Panc1 (cell line): ENCODE measurements around the gene PRIMPOL. TPM values are rescaled to one million over a fixed set of nuclear protein-coding genes. Genes with fewer than 3 reads are reported as not detected.

Experiments
- ATAC-seq: fragments of 200-7000 bp; cut with Tn5 transposase; 2 replicates; pipeline ENCODE4 v1.9.1; 2020; ENCODE audit warnings: mild to moderate bottlenecking, moderate library complexity
- BruUV-seq: library from RNA; stranded (reverse); fragments of 400-500 nt; replicated peaks from 2 replicates; lab custom pipeline; 2021; lab: Mats Ljungman, UMichigan
- CTCF ChIA-PET: fragments of 300-600 bp; sonication (Branson Sonifier 250); formaldehyde crosslinking; loops from one replicate; lab custom pipeline; 2022; ENCODE audit warnings: antibody characterized with exemption; lab: Charles Lee
- POLR2A ChIA-PET: fragments of 300-600 bp; sonication (Branson Sonifier 250); formaldehyde crosslinking; loops from one replicate; lab custom pipeline; 2022; ENCODE audit warnings: antibody characterized with exemption; lab: Charles Lee
- DNase-seq: peaks from one replicate; pipeline ENCODE4 v3.0.0-alpha.2; 2010; ENCODE audit warnings: low read depth, low spot score
- H3K27ac ChIP-seq: 2 replicates; pipeline ENCODE4 v1.5.1; 2011; ENCODE audit warnings: mild to moderate bottlenecking, low read length, inconsistent platforms
- H3K27me3 ChIP-seq: fragments of 200-500 bp; sonication (Bioruptor generic); 2 replicates; pipeline ENCODE4 v1.6.0; 2014; ENCODE audit warnings: low read length, inconsistent platforms; ENCODE audit not compliant: control insufficient read depth, insufficient read depth
- H3K36me3 ChIP-seq: fragments of 200-500 bp; sonication (Bioruptor generic); 2 replicates; pipeline ENCODE4 v1.5.1; 2014; ENCODE audit warnings: inconsistent platforms, mild to moderate bottlenecking, low read length, moderate library complexity; ENCODE audit not compliant: control insufficient read depth, insufficient read depth
- H3K4me1 ChIP-seq: 2 replicates; pipeline ENCODE4 v1.5.1; 2011; ENCODE audit warnings: inconsistent platforms, mild to moderate bottlenecking, low read length, moderate library complexity; ENCODE audit not compliant: control insufficient read depth, insufficient read depth
- H3K4me3 ChIP-seq, 2 experiments: 2 replicates each; pipeline ENCODE4 v1.5.1; 2011 to 2012; ENCODE audit warnings: low read depth in 2 of 2, low read length in 2 of 2, mild to moderate bottlenecking in 2 of 2, inconsistent platforms in 1 of 2, moderate library complexity in 1 of 2
- H3K9me3 ChIP-seq: fragments of 200-500 bp; sonication (Bioruptor generic); 2 replicates; pipeline ENCODE4 v1.5.1; 2014; ENCODE audit warnings: low read depth, mild to moderate bottlenecking, inconsistent platforms, low read length, moderate library complexity; ENCODE audit not compliant: control insufficient read depth, insufficient read depth
- CTCF ChIP-seq: fragments of 450-650 bp; IDR thresholded peaks from 2 replicates; pipeline ENCODE4 v1.5.1; 2017; ENCODE audit warnings: mild to moderate bottlenecking
- POLR2AphosphoS5 ChIP-seq: IDR thresholded peaks from 2 replicates; pipeline ENCODE4 v1.6.1; 2012; ENCODE audit warnings: mild to moderate bottlenecking, low read depth, low read length, moderate library complexity
- REST ChIP-seq, 2 experiments: IDR thresholded peaks; 2 replicates each; pipeline ENCODE4 v1.6.1; 2011 to 2012; ENCODE audit warnings: low read depth in 2 of 2, control low read depth in 1 of 2, low read length in 1 of 2, mild to moderate bottlenecking in 1 of 2, moderate library complexity in 1 of 2; ENCODE audit not compliant: insufficient read depth in 1 of 2
- SIN3A ChIP-seq: IDR thresholded peaks from 2 replicates; pipeline ENCODE4 v1.6.1; 2012; ENCODE audit warnings: low read depth, mild to moderate bottlenecking, low read length, moderate library complexity, borderline replicate concordance; ENCODE audit not compliant: insufficient read depth
- TCF7L2 ChIP-seq: IDR thresholded peaks from 2 replicates; pipeline ENCODE4 v1.6.1; 2011; ENCODE audit warnings: mild to moderate bottlenecking, low read depth, low read length, inconsistent platforms
- in situ Hi-C: cut with HindIII; loops from 2 replicates; pipeline ENCODE4 v1.10.0; 2016; ENCODE audit warnings: low sequenced_read_pairs, low pct_unique_long_range_greater_than_20kb
- intact Hi-C: fragments of 100-400 bp; cut with micrococcal nuclease; formaldehyde crosslinking; loops from one replicate; pipeline ENCODE4 v1.10.0; 2022; ENCODE audit not compliant: unreplicated experiment
- total RNA-seq: library from RNA; stranded (reverse); gene quantifications from one replicate; pipeline ENCODE4 v1.2.1, GENCODE V29; 2021; ENCODE audit not compliant: unreplicated experiment

The PRIMPOL gene
- total RNA-seq, 1 experiment from 2014 or later, result 11.7 TPM

GRCh38 chr4:184636897-184637296 lies 12.6 kb upstream of the PRIMPOL start:
- Histone ChIP-seq H3K36me3 (peaks cover 4% of the 10 kb centered on the region; the same call in 1 of the 2 replicates), H3K27ac (no peak overlapping the region), H3K4me3 (no peak overlapping the region), H3K27me3 (no peaks in the 10 kb centered on the region), H3K9me3 (no peaks in the 10 kb centered on the region), H3K4me1 (no peaks in the 10 kb centered on the region)
- BruUV-seq, result no TSS peak
- DNase-seq (no peak), ATAC-seq (no peak)
- no peak for TF ChIP-seq REST (IDR thresholded peaks at IDR 0.05; ENCODE audit: insufficient read depth in 1 of 2, low read depth in 2 of 2, low read length in 1 of 2)
- no peak for TF ChIP-seq POLR2AphosphoS5
- no peak for TF ChIP-seq CTCF
- TF ChIP-seq SIN3A, result no peak
- no peak for TF ChIP-seq TCF7L2
- in situ Hi-C loops (no loop called here), intact Hi-C loops (no loop called here)
- ChIA-PET POLR2A (no interaction called here), CTCF (no interaction called here)

- no TSS peak for BruUV-seq
- intact Hi-C loops (no loop called here), in situ Hi-C loops (no loop called here)
- ChIA-PET CTCF (no interaction called here), POLR2A (no interaction called here)
- no peaks in the 10 kb centered on the region; the same call in 1 of the 2 replicates for H3K36me3 ChIP-seq
- H3K4me1 ChIP-seq, result no peaks in the 10 kb centered on the region
- H3K9me3 ChIP-seq, result no peaks in the 10 kb centered on the region
- no peak for ATAC-seq
- H3K4me3 ChIP-seq, result no peak overlapping the region
- no peak for TF ChIP-seq TCF7L2
- TF ChIP-seq SIN3A, result no peak
- TF ChIP-seq REST (IDR thresholded peaks at IDR 0.05; ENCODE audit: insufficient read depth in 1 of 2, low read depth in 2 of 2, low read length in 1 of 2), result no peak
- no peak for TF ChIP-seq POLR2AphosphoS5
- no peak for TF ChIP-seq CTCF
- H3K27me3 ChIP-seq, result no peaks in the 10 kb centered on the region
- H3K27ac ChIP-seq, result no peak overlapping the region
- no peak for DNase-seq
Observed at GRCh38 chr4:184641022-184641421, 8.5 kb upstream of the PRIMPOL start.
